ENCODE results near the gene P3R3URF. TPM values are rescaled to one million over a fixed set of nuclear protein-coding genes. Genes with fewer than 3 reads are reported as not detected.

The P3R3URF gene
- total RNA-seq, 4 donors from 2014 or later = not detected

DNA sequence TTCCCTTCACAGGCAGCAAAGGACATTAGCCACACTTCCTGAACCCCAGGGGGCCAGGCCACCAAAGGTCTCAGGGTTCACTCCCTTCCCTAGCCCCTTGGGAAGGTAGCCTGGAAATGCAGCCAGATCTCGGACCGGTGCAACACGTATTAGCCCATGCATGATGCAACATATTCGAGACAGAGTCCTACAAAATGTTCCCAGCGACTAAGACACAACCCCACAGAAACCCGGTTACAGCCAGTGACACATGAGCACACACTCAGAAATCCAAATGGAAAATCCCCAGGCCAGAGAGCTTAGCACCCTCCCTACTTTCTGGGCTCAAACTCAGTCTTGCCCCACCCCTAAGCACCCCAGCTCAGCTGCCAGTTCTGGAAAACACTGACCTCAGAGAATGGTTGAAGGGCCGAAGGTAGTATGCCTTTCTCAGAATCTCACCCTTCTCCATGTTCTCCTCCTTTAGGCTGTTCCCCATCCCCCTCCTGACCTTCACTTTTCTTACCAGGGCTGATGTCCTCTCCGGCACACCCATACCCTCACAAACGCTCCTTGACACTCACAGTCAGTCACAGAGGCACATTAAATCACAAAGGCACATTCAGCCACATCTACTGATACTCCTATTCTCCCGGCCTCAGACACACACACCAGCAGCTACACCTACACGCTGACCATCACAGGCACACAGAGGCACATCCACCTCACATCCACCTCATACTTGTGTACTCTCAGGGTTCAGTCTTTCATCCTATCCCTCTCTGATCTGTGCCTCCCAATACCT lies 1.6 kb downstream of the P3R3URF start, which contains the start of gene TSPAN1:
TSS of gene TSPAN1 (plus strand) at position 640 of the 784 bp plus-strand sequence. CDS start 6,021 bp downstream, outside the sequence.
- TF ChIP-seq POLR2AphosphoS5 (IDR thresholded peaks at IDR 0.05) = no peak
- TF ChIP-seq POLR2A (IDR thresholded peaks at IDR 0.05) = no peak
- TF ChIP-seq EP300 (IDR thresholded peaks at IDR 0.05; ENCODE audit: low read depth) = no peak
- TF ChIP-seq, protein P1, sequence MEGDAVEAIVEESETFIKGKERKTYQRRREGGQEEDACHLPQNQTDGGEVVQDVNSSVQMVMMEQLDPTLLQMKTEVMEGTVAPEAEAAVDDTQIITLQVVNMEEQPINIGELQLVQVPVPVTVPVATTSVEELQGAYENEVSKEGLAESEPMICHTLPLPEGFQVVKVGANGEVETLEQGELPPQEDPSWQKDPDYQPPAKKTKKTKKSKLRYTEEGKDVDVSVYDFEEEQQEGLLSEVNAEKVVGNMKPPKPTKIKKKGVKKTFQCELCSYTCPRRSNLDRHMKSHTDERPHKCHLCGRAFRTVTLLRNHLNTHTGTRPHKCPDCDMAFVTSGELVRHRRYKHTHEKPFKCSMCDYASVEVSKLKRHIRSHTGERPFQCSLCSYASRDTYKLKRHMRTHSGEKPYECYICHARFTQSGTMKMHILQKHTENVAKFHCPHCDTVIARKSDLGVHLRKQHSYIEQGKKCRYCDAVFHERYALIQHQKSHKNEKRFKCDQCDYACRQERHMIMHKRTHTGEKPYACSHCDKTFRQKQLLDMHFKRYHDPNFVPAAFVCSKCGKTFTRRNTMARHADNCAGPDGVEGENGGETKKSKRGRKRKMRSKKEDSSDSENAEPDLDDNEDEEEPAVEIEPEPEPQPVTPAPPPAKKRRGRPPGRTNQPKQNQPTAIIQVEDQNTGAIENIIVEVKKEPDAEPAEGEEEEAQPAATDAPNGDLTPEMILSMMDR (IDR thresholded peaks at IDR 0.05) = no peak
- whole genome bisulfite sequencing, 2 donors (ENCODE audit: low coverage in 1 of 2) = 46 to 66% methylated on average over 2 to 11 of the region's 11 CpGs
- in situ Hi-C loops (cut with MboI; ENCODE audit: low pct_ligation_motif_present in 1 of 4, low pct_unique_long_range_greater_than_20kb in 1 of 4, low sequenced_read_pairs in 3 of 4) (loop anchor here in 3 of 4 donors (5.0 kb wide), 1 partner anchor 137 kb away; no protein-coding TSS in a partner anchor), intact Hi-C loops (cut with DNase I; ENCODE audit: low total_unique reads) (no loop called here)
- Histone ChIP-seq H3K4me1 (peaks cover 8 to 32% (median 18%) of the 10 kb centered on the region in 4 donors), H3K27ac (peak within 1 kb of the TSS; percentile 1 to 32 (median 27)), H3K27me3 (no peaks in the 10 kb centered on the region), H3K36me3 (no peaks in the 10 kb centered on the region), H3K9me3 (no peaks in the 10 kb centered on the region), H3K4me3 (no peak within 1 kb of the TSS)
- DNase-seq = no peak

DNA sequence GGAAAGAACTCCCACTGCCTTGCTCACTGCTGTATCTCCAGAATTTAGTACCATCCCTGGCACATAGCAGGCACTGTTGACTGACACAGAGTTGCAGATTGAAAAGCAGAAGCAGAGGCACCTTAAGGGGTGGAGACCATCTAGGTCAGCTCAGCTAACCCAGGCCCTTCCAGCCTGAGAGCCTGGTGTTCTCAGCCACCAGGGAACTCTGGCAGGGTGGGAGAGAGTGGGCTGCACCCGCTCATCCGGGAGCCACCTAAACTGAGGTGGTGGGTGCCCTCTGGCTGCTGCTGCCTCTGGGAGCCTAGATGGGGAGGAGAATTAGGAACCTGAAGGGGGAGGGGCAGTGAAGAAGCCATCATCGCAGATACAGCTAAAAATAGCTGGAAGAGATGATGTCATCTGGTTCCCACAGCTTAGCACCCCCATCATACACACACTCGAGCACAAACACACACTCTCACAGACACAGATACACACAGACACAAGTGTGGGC lies 2.9 kb downstream of the P3R3URF start:
- peaks cover 4 to 20% (median 14%) of the 10 kb centered on the region in 4 donors for H3K4me1 ChIP-seq
- no peak for DNase-seq
- whole genome bisulfite sequencing, 2 donors (ENCODE audit: low coverage in 1 of 2) = 33% methylated on average over 4 of the region's 4 CpGs; no CpG with 5 or more reads in 1 of the 2 donors
- no peak overlapping the region for H3K4me3 ChIP-seq
- no peaks in the 10 kb centered on the region for H3K27me3 ChIP-seq
- H3K9me3 ChIP-seq = no peaks in the 10 kb centered on the region
- intact Hi-C loops (cut with DNase I; ENCODE audit: low total_unique reads) (no loop called here), in situ Hi-C loops (cut with MboI; ENCODE audit: low pct_ligation_motif_present in 1 of 4, low pct_unique_long_range_greater_than_20kb in 1 of 4, low sequenced_read_pairs in 3 of 4) (no loop called here)
- no peaks in the 10 kb centered on the region for H3K36me3 ChIP-seq
- no peak for TF ChIP-seq POLR2A (IDR thresholded peaks at IDR 0.05)
- TF ChIP-seq EP300 (IDR thresholded peaks at IDR 0.05; ENCODE audit: low read depth) = no peak
- TF ChIP-seq, protein P1 (IDR thresholded peaks at IDR 0.05) = no peak
- no peak for TF ChIP-seq POLR2AphosphoS5 (IDR thresholded peaks at IDR 0.05)
- no peak overlapping the region for H3K27ac ChIP-seq

DNA sequence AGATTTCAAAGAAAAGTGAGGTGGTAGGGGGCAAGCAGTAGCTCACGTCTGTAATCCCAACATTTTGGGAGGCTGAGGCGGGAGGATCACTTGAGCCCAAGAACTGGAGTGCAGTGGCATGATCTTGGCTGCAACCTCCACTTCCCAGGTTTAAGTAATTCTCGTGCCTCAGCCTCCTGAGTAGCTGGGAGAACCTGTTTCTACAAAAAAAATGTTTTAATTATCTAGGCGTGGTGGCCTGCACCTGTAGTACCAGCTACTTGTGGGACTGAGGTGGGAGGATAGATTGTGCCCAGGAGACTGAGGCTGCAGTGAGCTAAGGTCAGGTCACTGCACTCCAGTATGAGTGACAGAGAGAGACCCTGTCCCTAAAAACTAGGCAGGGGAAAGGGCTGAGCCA lies 4.0 kb downstream of the P3R3URF start:
- no peaks in the 10 kb centered on the region for H3K9me3 ChIP-seq
- H3K27me3 ChIP-seq = peaks cover 4% of the 10 kb centered on the region
- DNase-seq = no peak
- H3K4me3 ChIP-seq = no peak overlapping the region
- peaks cover 5 to 23% (median 15%) of the 10 kb centered on the region in 4 donors for H3K4me1 ChIP-seq
- in situ Hi-C loops (cut with MboI; ENCODE audit: low pct_ligation_motif_present in 1 of 4, low pct_unique_long_range_greater_than_20kb in 1 of 4, low sequenced_read_pairs in 3 of 4) = no loop called here
- no peaks in the 10 kb centered on the region for H3K36me3 ChIP-seq
- TF ChIP-seq, protein P1 (IDR thresholded peaks at IDR 0.05) = no peak
- no peak for TF ChIP-seq POLR2A (IDR thresholded peaks at IDR 0.05)
- no peak for TF ChIP-seq POLR2AphosphoS5 (IDR thresholded peaks at IDR 0.05)
- TF ChIP-seq EP300 (IDR thresholded peaks at IDR 0.05; ENCODE audit: low read depth) = no peak
- H3K27ac ChIP-seq = peak overlapping the region in 1 of 4 donors; percentile 6
- 64 to 75% methylated on average over 2 to 4 of the region's 4 CpGs for WGBS, 2 donors (ENCODE audit: low coverage in 1 of 2)
- intact Hi-C loops (cut with DNase I; ENCODE audit: low total_unique reads) = no loop called here

DNA sequence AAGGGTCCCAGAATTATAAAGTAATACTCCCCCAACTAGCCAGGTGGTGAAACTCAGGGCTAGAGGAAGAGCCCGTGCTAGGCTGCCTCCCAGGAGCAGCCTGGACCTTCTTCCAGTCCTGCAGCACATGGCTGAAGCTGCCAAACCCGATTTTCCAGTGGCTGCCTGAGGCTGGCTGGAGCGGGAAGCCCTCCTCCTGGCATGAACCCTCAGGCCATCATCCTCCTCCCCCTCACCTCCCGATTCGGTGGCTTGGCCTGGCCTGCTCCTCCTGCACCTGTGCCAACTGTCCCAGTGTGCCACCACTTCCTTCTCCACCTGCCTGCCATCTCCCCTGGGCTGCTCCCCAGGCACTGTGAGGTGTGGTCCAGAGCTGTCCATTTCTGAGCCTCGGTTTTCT lies 4.4 kb downstream of the P3R3URF start:
- Histone ChIP-seq H3K9me3 (no peaks in the 10 kb centered on the region), H3K27ac (peak overlapping the region in 1 of 4 donors; percentile 6), H3K36me3 (no peaks in the 10 kb centered on the region), H3K27me3 (peaks cover 7% of the 10 kb centered on the region), H3K4me3 (no peak overlapping the region), H3K4me1 (peaks cover 9 to 28% (median 19%) of the 10 kb centered on the region in 4 donors)
- DNase-seq = peak; percentile 56
- TF ChIP-seq, protein P1 (IDR thresholded peaks at IDR 0.05) = no peak
- no peak for TF ChIP-seq POLR2A (IDR thresholded peaks at IDR 0.05)
- no peak for TF ChIP-seq POLR2AphosphoS5 (IDR thresholded peaks at IDR 0.05)
- TF ChIP-seq EP300 (IDR thresholded peaks at IDR 0.05; ENCODE audit: low read depth) = no peak
- whole genome bisulfite sequencing, 2 donors (ENCODE audit: low coverage in 1 of 2) = 33% methylated on average over 5 of the region's 6 CpGs; no CpG with 5 or more reads in 1 of the 2 donors
- intact Hi-C loops (cut with DNase I; ENCODE audit: low total_unique reads) (no loop called here), in situ Hi-C loops (cut with MboI; ENCODE audit: low pct_ligation_motif_present in 1 of 4, low pct_unique_long_range_greater_than_20kb in 1 of 4, low sequenced_read_pairs in 3 of 4) (no loop called here)

Data from transverse colon (tissue), 4 donors.